ENCODE measurements around the gene AGMO.

DNA sequence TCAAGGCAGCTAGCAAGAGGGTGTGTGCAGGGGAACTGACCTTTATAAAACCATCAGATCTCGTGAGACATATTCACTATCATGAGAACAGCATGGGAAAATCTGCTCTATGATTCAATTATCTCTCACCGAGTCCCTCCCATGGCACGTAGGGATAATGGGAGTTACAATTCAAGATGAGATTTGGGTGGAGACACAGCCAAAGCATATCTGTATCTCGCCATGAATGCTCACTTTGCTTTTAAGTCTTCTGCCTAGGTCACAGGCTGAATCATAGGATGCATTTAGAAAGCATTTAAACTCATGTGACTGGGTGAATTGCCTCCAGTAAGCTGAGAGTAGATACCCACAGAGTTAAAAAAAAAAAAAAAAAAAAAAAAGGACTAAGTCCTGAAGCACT lies 220.0 kb downstream of the AGMO start:
- TF ChIP-seq, protein P1, sequence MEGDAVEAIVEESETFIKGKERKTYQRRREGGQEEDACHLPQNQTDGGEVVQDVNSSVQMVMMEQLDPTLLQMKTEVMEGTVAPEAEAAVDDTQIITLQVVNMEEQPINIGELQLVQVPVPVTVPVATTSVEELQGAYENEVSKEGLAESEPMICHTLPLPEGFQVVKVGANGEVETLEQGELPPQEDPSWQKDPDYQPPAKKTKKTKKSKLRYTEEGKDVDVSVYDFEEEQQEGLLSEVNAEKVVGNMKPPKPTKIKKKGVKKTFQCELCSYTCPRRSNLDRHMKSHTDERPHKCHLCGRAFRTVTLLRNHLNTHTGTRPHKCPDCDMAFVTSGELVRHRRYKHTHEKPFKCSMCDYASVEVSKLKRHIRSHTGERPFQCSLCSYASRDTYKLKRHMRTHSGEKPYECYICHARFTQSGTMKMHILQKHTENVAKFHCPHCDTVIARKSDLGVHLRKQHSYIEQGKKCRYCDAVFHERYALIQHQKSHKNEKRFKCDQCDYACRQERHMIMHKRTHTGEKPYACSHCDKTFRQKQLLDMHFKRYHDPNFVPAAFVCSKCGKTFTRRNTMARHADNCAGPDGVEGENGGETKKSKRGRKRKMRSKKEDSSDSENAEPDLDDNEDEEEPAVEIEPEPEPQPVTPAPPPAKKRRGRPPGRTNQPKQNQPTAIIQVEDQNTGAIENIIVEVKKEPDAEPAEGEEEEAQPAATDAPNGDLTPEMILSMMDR (conservative IDR thresholded peaks at IDR 0.05) = no peak
- TF ChIP-seq ZFX (IDR thresholded peaks at IDR 0.05) = no peak
